GM21528 (cell line): ENCODE data around the gene OR9K2.
"Not testable (repeated sequence)": the region's sequence is repeated elsewhere in the genome, so short reads cannot be mapped to it uniquely, and the experiment has no call there.

Experiments used
- ATAC-seq: cut with Tn5 transposase; IDR thresholded peaks from one replicate; pipeline ENCODE4 v1.9.1; 2021; ENCODE audit warnings: mild to moderate bottlenecking, moderate library complexity; ENCODE audit not compliant: unreplicated experiment, low FRiP score

The OR9K2 gene

GRCh38 chr12:55126106-55126505, at the start of gene OR9K2:
Gene OR9K2, plus strand, starts transcription at chr12:55126406. Its CDS starts 3,429 bp downstream, at chr12:55129835.
- ATAC-seq, result no peak

GRCh38 chr12:55092579-55092978, 33.6 kb upstream of the OR9K2 start:
- ATAC-seq, result no peak

- ATAC-seq, result no peak
Observed at GRCh38 chr12:55112378-55112875, 13.8 kb upstream of the OR9K2 start.

- no peak for ATAC-seq
Observed at GRCh38 chr12:55116152-55116551, 10.1 kb upstream of the OR9K2 start.

- ATAC-seq, result no peak
Observed at GRCh38 chr12:55132816-55133215, 6.6 kb downstream of the OR9K2 start.

- ATAC-seq, result no peak
Observed at GRCh38 chr12:55142669-55143565, 16.7 kb downstream of the OR9K2 start.

- ATAC-seq, result no peak
Observed at GRCh38 chr12:55143566-55143870, 17.3 kb downstream of the OR9K2 start.

GRCh38 chr12:55167010-55167640, 40.9 kb downstream of the OR9K2 start:
- not testable (repeated sequence) for ATAC-seq

- ATAC-seq, result no peak
Observed at GRCh38 chr12:55171445-55171844, 45.2 kb downstream of the OR9K2 start.

GRCh38 chr12:55171846-55172245, 45.6 kb downstream of the OR9K2 start:
- not testable (repeated sequence) for ATAC-seq

- no peak for ATAC-seq
Observed at GRCh38 chr12:55172686-55173085, 46.5 kb downstream of the OR9K2 start.

GRCh38 chr12:55173456-55173855, 47.2 kb downstream of the OR9K2 start:
- no peak for ATAC-seq
